ENCODE measurements around the gene ANKZF1. TPM values are rescaled to one million over a fixed set of nuclear protein-coding genes. Genes with fewer than 3 reads are reported as not detected.

ANKZF1 gene
- total RNA-seq, 1 experiment from 2014 or later, result 56.9 TPM

- DNase-seq, result no peak
- Histone ChIP-seq H3K27me3 (ENCODE audit: control insufficient read depth, insufficient read depth, low read length) (peaks cover 2% of the 10 kb centered on the region; the same call in 1 of the 2 replicates), H3K4me3 (ENCODE audit: insufficient read depth, low read depth, low read length) (no peak overlapping the region), H3K36me3 (replicated peaks; ENCODE audit: control insufficient read depth, insufficient read depth, low read length) (no peaks in the 10 kb centered on the region)
Observed at GRCh38 chr2:219272995-219273394, 43.4 kb downstream of the ANKZF1 start.

- DNase-seq, result no peak
- H3K27me3 ChIP-seq (ENCODE audit: control insufficient read depth, insufficient read depth, low read length), result peaks cover 2% of the 10 kb centered on the region; the same call in 1 of the 2 replicates
- no peak overlapping the region for H3K4me3 ChIP-seq (ENCODE audit: insufficient read depth, low read depth, low read length)
- no peaks in the 10 kb centered on the region for H3K36me3 ChIP-seq (replicated peaks; ENCODE audit: control insufficient read depth, insufficient read depth, low read length)
Observed at GRCh38 chr2:219273937-219274336, 44.3 kb downstream of the ANKZF1 start.

GRCh38 chr2:219274361-219274921 lies 44.8 kb downstream of the ANKZF1 start:
- DNase-seq, result peak; percentile 76
- Histone ChIP-seq H3K27me3 (ENCODE audit: control insufficient read depth, insufficient read depth, low read length) (no peaks in the 10 kb centered on the region; the same call in 1 of the 2 replicates), H3K36me3 (replicated peaks; ENCODE audit: control insufficient read depth, insufficient read depth, low read length) (no peaks in the 10 kb centered on the region), H3K4me3 (ENCODE audit: insufficient read depth, low read depth, low read length) (no peak overlapping the region)

GRCh38 chr2:219277703-219278654 lies 48.4 kb downstream of the ANKZF1 start:
- peaks cover 2% of the 10 kb centered on the region for H3K36me3 ChIP-seq (replicated peaks; ENCODE audit: control insufficient read depth, insufficient read depth, low read length)
- no peaks in the 10 kb centered on the region; the same call in 1 of the 2 replicates for H3K27me3 ChIP-seq (ENCODE audit: control insufficient read depth, insufficient read depth, low read length)
- peak overlapping the region; percentile 1; the same call in 1 of the 2 replicates for H3K4me3 ChIP-seq (ENCODE audit: insufficient read depth, low read depth, low read length)
- DNase-seq, result peak; percentile 91

GRCh38 chr2:219278655-219279150 lies 49.1 kb downstream of the ANKZF1 start:
- peak overlapping the region; percentile 39; the same call in 1 of the 2 replicates for H3K4me3 ChIP-seq (ENCODE audit: insufficient read depth, low read depth, low read length)
- peaks cover 2% of the 10 kb centered on the region for H3K36me3 ChIP-seq (replicated peaks; ENCODE audit: control insufficient read depth, insufficient read depth, low read length)
- H3K27me3 ChIP-seq (ENCODE audit: control insufficient read depth, insufficient read depth, low read length), result no peaks in the 10 kb centered on the region; the same call in 1 of the 2 replicates
- DNase-seq, result no peak

- peak; percentile 100 for DNase-seq
- H3K36me3 ChIP-seq (replicated peaks; ENCODE audit: control insufficient read depth, insufficient read depth, low read length), result peaks cover 3% of the 10 kb centered on the region
- peak within 1 kb of the TSS; percentile 70 for H3K4me3 ChIP-seq (ENCODE audit: insufficient read depth, low read depth, low read length)
- H3K27me3 ChIP-seq (ENCODE audit: control insufficient read depth, insufficient read depth, low read length), result no peaks in the 10 kb centered on the region; the same call in 1 of the 2 replicates
Observed at GRCh38 chr2:219279151-219279915, 49.7 kb downstream of the ANKZF1 start, which contains the start of gene DNAJB2. Gene DNAJB2 (plus strand): TSS chr2:219279366. CDS start chr2:219279834, 468 bp downstream.

GRCh38 chr2:219279916-219280516 lies 50.4 kb downstream of the ANKZF1 start:
- peaks cover 3% of the 10 kb centered on the region for H3K36me3 ChIP-seq (replicated peaks; ENCODE audit: control insufficient read depth, insufficient read depth, low read length)
- H3K27me3 ChIP-seq (ENCODE audit: control insufficient read depth, insufficient read depth, low read length), result no peaks in the 10 kb centered on the region; the same call in 1 of the 2 replicates
- peak overlapping the region; percentile 70 for H3K4me3 ChIP-seq (ENCODE audit: insufficient read depth, low read depth, low read length)
- peak; percentile 59 for DNase-seq

GRCh38 chr2:219280651-219281050 lies 51.0 kb downstream of the ANKZF1 start:
- no peak for DNase-seq
- peaks cover 3% of the 10 kb centered on the region for H3K36me3 ChIP-seq (replicated peaks; ENCODE audit: control insufficient read depth, insufficient read depth, low read length)
- no peaks in the 10 kb centered on the region; the same call in 1 of the 2 replicates for H3K27me3 ChIP-seq (ENCODE audit: control insufficient read depth, insufficient read depth, low read length)
- no peak overlapping the region for H3K4me3 ChIP-seq (ENCODE audit: insufficient read depth, low read depth, low read length)

GRCh38 chr2:219281588-219281987 lies 52.0 kb downstream of the ANKZF1 start:
- peak; percentile 23 for DNase-seq

GRCh38 chr2:219282375-219282774 lies 52.8 kb downstream of the ANKZF1 start:
- peaks cover 3% of the 10 kb centered on the region for H3K36me3 ChIP-seq (replicated peaks; ENCODE audit: control insufficient read depth, insufficient read depth, low read length)
- no peak overlapping the region for H3K4me3 ChIP-seq (ENCODE audit: insufficient read depth, low read depth, low read length)
- no peak for DNase-seq
- H3K27me3 ChIP-seq (ENCODE audit: control insufficient read depth, insufficient read depth, low read length), result no peaks in the 10 kb centered on the region; the same call in 1 of the 2 replicates

More at GRCh38 chr2:219281588-219281987, 52.0 kb downstream of the ANKZF1 start:
- Histone ChIP-seq H3K27me3 (ENCODE audit: control insufficient read depth, insufficient read depth, low read length) (no peaks in the 10 kb centered on the region; the same call in 1 of the 2 replicates), H3K36me3 (replicated peaks; ENCODE audit: control insufficient read depth, insufficient read depth, low read length) (peaks cover 3% of the 10 kb centered on the region), H3K4me3 (ENCODE audit: insufficient read depth, low read depth, low read length) (no peak overlapping the region)

- no peak overlapping the region for H3K4me3 ChIP-seq (ENCODE audit: insufficient read depth, low read depth, low read length)
- H3K27me3 ChIP-seq (ENCODE audit: control insufficient read depth, insufficient read depth, low read length), result no peaks in the 10 kb centered on the region; the same call in 1 of the 2 replicates
- no peak for DNase-seq
- peaks cover 3% of the 10 kb centered on the region for H3K36me3 ChIP-seq (replicated peaks; ENCODE audit: control insufficient read depth, insufficient read depth, low read length)
Observed at GRCh38 chr2:219282943-219283581, 53.5 kb downstream of the ANKZF1 start.

- Histone ChIP-seq H3K4me3 (ENCODE audit: insufficient read depth, low read depth, low read length) (no peak overlapping the region), H3K36me3 (replicated peaks; ENCODE audit: control insufficient read depth, insufficient read depth, low read length) (peaks cover 3% of the 10 kb centered on the region), H3K27me3 (ENCODE audit: control insufficient read depth, insufficient read depth, low read length) (no peaks in the 10 kb centered on the region; the same call in 1 of the 2 replicates)
- DNase-seq, result peak; percentile 37
Observed at GRCh38 chr2:219284501-219285372, 55.1 kb downstream of the ANKZF1 start.
